ENCODE measurements around the gene SNX32.

DNA sequence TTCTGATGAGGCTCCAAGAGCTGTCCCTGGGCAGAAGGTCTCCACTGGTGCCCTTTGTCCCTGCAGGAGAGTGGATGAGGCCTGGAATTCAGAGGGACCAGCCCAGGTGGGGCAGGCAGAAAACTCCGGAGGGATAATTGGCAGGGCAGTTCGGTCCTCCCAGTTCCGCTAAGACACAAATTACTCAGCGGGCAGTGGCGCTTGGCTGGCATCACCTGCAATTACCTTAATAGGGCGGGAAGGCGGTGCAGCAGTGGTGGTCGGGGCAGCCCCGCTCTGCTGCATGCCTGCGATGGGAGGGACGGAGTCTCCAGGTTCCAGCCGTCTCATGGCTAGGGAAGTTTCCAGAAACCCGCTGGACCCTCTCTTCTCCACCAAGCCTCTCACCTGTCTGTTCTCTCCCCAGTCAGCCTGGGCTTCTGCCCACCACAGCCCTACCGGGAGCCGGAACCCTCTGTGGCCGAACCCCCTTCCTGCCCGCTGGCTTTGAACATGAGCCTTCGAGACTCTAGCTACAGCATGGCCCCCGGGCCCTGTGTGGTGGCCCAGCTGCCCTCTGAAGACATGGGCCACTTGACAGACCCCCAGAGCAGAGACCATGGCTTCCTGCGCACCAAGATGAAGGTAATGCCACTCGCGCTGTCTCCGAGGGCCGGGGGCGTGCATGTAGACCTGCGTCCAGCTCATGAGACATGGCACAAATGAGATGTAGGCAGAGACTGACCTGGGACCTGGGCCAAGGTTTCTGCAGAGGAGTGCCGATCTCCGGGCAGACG, 40.0 kb upstream of the SNX32 start:
- TF ChIP-seq, protein P1, sequence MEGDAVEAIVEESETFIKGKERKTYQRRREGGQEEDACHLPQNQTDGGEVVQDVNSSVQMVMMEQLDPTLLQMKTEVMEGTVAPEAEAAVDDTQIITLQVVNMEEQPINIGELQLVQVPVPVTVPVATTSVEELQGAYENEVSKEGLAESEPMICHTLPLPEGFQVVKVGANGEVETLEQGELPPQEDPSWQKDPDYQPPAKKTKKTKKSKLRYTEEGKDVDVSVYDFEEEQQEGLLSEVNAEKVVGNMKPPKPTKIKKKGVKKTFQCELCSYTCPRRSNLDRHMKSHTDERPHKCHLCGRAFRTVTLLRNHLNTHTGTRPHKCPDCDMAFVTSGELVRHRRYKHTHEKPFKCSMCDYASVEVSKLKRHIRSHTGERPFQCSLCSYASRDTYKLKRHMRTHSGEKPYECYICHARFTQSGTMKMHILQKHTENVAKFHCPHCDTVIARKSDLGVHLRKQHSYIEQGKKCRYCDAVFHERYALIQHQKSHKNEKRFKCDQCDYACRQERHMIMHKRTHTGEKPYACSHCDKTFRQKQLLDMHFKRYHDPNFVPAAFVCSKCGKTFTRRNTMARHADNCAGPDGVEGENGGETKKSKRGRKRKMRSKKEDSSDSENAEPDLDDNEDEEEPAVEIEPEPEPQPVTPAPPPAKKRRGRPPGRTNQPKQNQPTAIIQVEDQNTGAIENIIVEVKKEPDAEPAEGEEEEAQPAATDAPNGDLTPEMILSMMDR (IDR thresholded peaks at IDR 0.05; ENCODE audit: low read length) = no peak
- TF ChIP-seq EZH2 (optimal IDR thresholded peaks at IDR 0.05; ENCODE audit: low read depth, low read length) (no peak), EZH2phosphoT487 (IDR thresholded peaks at IDR 0.05; ENCODE audit: low read length) (no peak)
